SK-N-MC (cell line): ENCODE measurements around the gene FAM81B.

Experiments used
- EZH2 ChIP-seq: fragments of 200-600 bp; sonication (generic); IDR thresholded peaks from one replicate; pipeline ENCODE4 v1.6.1; 2017; ENCODE audit warnings: antibody characterized with exemption
- POLR2AphosphoS5 ChIP-seq: IDR thresholded peaks from 2 replicates; pipeline ENCODE4 v1.6.1; 2012; ENCODE audit warnings: mild to moderate bottlenecking, low read depth, low read length, borderline replicate concordance

DNA sequence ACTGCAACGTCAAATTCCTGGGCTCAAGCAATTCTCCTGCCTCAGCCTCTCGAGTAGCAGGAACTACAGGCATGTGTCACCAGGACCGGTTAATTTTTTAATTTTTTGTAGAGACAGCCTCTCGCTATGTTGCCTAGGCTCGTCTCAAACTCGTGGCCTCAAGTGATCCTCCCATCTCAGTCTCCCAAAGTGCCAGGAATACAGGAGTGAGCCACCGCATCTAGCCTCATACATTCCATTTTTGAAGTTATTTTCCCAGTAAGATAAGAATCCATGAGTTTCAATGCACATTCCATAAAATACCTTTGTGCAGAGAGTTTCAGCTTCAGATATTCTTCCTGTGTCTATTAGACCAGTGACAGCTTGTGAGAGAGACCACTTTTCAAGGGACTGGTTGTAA is 93.3 kb downstream of the FAM81B start:
- TF ChIP-seq EZH2 (no peak), POLR2AphosphoS5 (no peak)
